ENCODE measurements around the gene FBXO22. TPM values are rescaled to one million over a fixed set of nuclear protein-coding genes. Genes with fewer than 3 reads are reported as not detected.

Gene FBXO22
- 35.3 and 43.6 TPM in 2 replicates for total RNA-seq

GRCh38 chr15:75903331-75904239, at the start of gene FBXO22:
FBXO22 (plus strand) TSS chr15:75903878; CDS start chr15:75903964, 86 bp downstream.

Small RNA genes lying within 50 kb of the gene (small RNA-seq; reads per million reads assigned to genes)
- gene RN7SL510P = 0.08 reads per million

Other genes starting within 250 kb of the FBXO22 start
- 0.19 and 0.33 TPM in 2 replicates for gene CSPG4, start 191.0 kb upstream of the FBXO22 start, total RNA-seq
- 50.0 and 51.1 TPM in 2 replicates for gene UBE2Q2, start 60.4 kb upstream of the FBXO22 start, total RNA-seq
- gene NRG4, start 108.5 kb downstream of the FBXO22 start, total RNA-seq = not detected in 2 replicates
- gene TMEM266, start 156.1 kb downstream of the FBXO22 start, total RNA-seq = under 0.01 TPM in 1 of 2 replicates, not detected in the other